Midbrain (tissue), 1 donor: ENCODE measurements around the gene FUS.
"Not testable (repeated sequence)": the region's sequence is repeated elsewhere in the genome, so short reads cannot be mapped to it uniquely, and the experiment has no call there.

Source experiments
- DNase-seq: peaks from one replicate; lab custom pipeline; 2025; lab: John Stamatoyannopoulos, UW

Gene FUS

GRCh38 chr16:31179747-31180459 lies at the start of gene FUS:
Gene FUS, plus strand, starts transcription at chr16:31180139. Its CDS starts 76 bp downstream, at chr16:31180215.
- peak; percentile 94 for DNase-seq

GRCh38 chr16:31130336-31130891 lies 49.5 kb upstream of the FUS start:
- DNase-seq, result no peak

- no peak for DNase-seq
These were observed 49.0 kb upstream of the FUS start for GRCh38 chr16:31130899-31131298.

GRCh38 chr16:31131416-31131815 lies 48.5 kb upstream of the FUS start:
- no peak for DNase-seq

GRCh38 chr16:31131841-31132271 lies 48.1 kb upstream of the FUS start:
- no peak for DNase-seq

- no peak for DNase-seq
These were observed 47.5 kb upstream of the FUS start for GRCh38 chr16:31132303-31132979.

- DNase-seq, result no peak
These were observed 46.9 kb upstream of the FUS start for GRCh38 chr16:31133046-31133501.

- DNase-seq, result no peak
These were observed 45.8 kb upstream of the FUS start for GRCh38 chr16:31134091-31134571.

GRCh38 chr16:31134625-31135534 lies 45.1 kb upstream of the FUS start:
- no peak for DNase-seq

- DNase-seq, result no peak
These were observed 44.2 kb upstream of the FUS start, which contains the start of gene PRSS8 for GRCh38 chr16:31135535-31136286. Gene PRSS8, minus strand, starts transcription at chr16:31135727. Its CDS starts 229 bp downstream, at chr16:31135498.

- DNase-seq, result no peak
These were observed 43.7 kb upstream of the FUS start for GRCh38 chr16:31136287-31136662.

GRCh38 chr16:31136822-31137499 lies 43.0 kb upstream of the FUS start:
- DNase-seq, result not testable (repeated sequence)

- DNase-seq, result no peak
These were observed 41.0 kb upstream of the FUS start for GRCh38 chr16:31138621-31139578.

GRCh38 chr16:31141071-31141469 lies 38.9 kb upstream of the FUS start:
- not testable (repeated sequence) for DNase-seq

- no peak for DNase-seq
These were observed 38.3 kb upstream of the FUS start for GRCh38 chr16:31141489-31142108.

GRCh38 chr16:31142109-31143010 lies 37.6 kb upstream of the FUS start:
- DNase-seq, result peak; percentile 96

- no peak for DNase-seq
These were observed 36.8 kb upstream of the FUS start for GRCh38 chr16:31143011-31143693.
